NT2/D1 (cell line): ENCODE results near the gene AGBL4.

Experiments
- YY1 ChIP-seq: IDR thresholded peaks from 2 replicates; pipeline ENCODE4 v1.6.1; 2011; ENCODE audit not compliant: insufficient read length, insufficient read depth
- ZNF274 ChIP-seq: IDR thresholded peaks from 2 replicates; pipeline ENCODE4 v1.6.1; 2011; ENCODE audit warnings: mild to moderate bottlenecking, low read depth, low read length

GRCh38 chr1:48846441-48846840 is 1177.3 kb downstream of the AGBL4 start:
- TF ChIP-seq ZNF274 (no peak), YY1 (no peak)
